Activated CD8-positive, alpha-beta memory T cell treated with anti-CD3 and anti-CD28 coated beads, Interleukin-2, amount 10 ng/mL, durations not matched to agents 7 days and 5 days (primary cell): ENCODE results near the gene PIGK. TPM values are rescaled to one million over a fixed set of nuclear protein-coding genes. Genes with fewer than 3 reads are reported as not detected.
"Not testable (repeated sequence)": the region's sequence is repeated elsewhere in the genome, so short reads cannot be mapped to it uniquely, and the experiment has no call there.

ENCODE experiments used
- ATAC-seq: fragments of 150-1000 bp; cut with Tn5 transposase; one replicate; pipeline ENCODE4 v1.10.0; 2021; ENCODE audit warnings: moderate library complexity
- CTCF ChIA-PET: fragments of 350-600 bp; sonication (Branson Sonifier 250); formaldehyde crosslinking; loops from one replicate; lab custom pipeline; 2021; ENCODE audit warnings: antibody characterized with exemption; lab: Charles Lee
- DNase-seq: peaks from one replicate; pipeline ENCODE4 v3.0.0-alpha.2; 2020
- H3K27ac Mint-ChIP-seq: one replicate; pipeline ENCODE4 v1.8.0; 2021; ENCODE audit warnings: mild to moderate bottlenecking, mixed read lengths
- H3K27me3 Mint-ChIP-seq: one replicate; pipeline ENCODE4 v1.8.0; 2021; ENCODE audit warnings: mixed read lengths
- H3K36me3 Mint-ChIP-seq: one replicate; pipeline ENCODE4 v1.8.0; 2021; ENCODE audit warnings: mild to moderate bottlenecking, mixed read lengths
- H3K4me1 Mint-ChIP-seq: one replicate; pipeline ENCODE4 v1.8.0; 2021; ENCODE audit warnings: mixed read lengths
- H3K4me3 Mint-ChIP-seq: one replicate; pipeline ENCODE4 v1.8.0; 2021; ENCODE audit warnings: mild to moderate bottlenecking, moderate library complexity, mixed read lengths
- H3K9me3 Mint-ChIP-seq: one replicate; pipeline ENCODE4 v1.8.0; 2022; ENCODE audit warnings: low read depth, mixed read lengths
- total RNA-seq, 2 experiments: library from RNA; stranded (reverse); gene quantifications; one replicate each; pipeline ENCODE4 v1.2.3, GENCODE V29; 2021

PIGK gene
- total RNA-seq, 2 experiments from 2014 or later, result 22.8 to 26.0 TPM

DNA sequence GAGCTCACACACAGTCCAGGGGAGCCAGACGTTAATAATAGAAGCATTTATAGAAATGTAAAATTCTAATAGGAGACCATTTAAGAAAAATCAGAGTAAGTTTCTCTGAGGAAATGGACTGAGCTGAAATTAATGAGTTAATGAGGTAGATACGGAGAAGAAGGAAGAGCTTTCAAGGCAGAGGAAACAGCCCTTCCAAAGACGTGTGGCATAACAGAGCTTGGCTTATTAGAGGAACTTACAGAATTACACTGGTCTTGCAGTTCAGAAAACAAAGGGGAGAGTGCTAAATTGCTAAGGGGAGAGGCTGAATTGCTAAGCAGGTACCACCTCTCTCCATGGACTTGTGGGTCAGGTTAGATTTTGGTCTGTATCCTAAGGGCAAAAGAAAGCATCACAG, 8.2 kb upstream of the PIGK start:
- H3K4me3 Mint-ChIP-seq, result no peak overlapping the region
- ATAC-seq (no peak), DNase-seq (no peak)
- no peak overlapping the region for H3K27ac Mint-ChIP-seq
- no peaks in the 10 kb centered on the region for H3K9me3 Mint-ChIP-seq
- H3K4me1 Mint-ChIP-seq, result no peaks in the 10 kb centered on the region
- CTCF ChIA-PET, result no interaction called here
- H3K36me3 Mint-ChIP-seq, result peaks cover 5% of the 10 kb centered on the region
- H3K27me3 Mint-ChIP-seq, result no peaks in the 10 kb centered on the region

DNA sequence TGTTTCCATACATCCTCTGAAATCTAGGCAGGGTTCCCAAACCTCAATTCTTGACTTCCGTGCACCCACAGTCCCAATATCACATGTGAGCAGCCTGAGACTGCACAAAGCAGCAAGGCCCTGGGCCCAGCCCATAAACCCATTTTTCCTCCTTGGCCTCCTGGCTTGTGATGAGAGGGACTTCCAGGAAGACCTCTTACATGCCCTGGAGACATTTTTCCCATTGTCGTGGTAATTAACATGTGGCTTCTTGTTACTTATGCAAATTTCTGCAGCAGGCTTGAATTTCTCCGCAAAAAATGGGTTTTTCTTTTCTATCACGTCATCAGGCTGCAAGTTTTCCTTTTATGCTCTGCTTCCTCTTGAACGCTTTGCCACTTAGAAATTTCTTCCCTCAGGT, 3.3 kb upstream of the PIGK start:
- H3K9me3 Mint-ChIP-seq, result no peaks in the 10 kb centered on the region
- peaks cover 13% of the 10 kb centered on the region for H3K36me3 Mint-ChIP-seq
- H3K4me1 Mint-ChIP-seq, result peaks cover 21% of the 10 kb centered on the region
- no peak overlapping the region for H3K27ac Mint-ChIP-seq
- no peak overlapping the region for H3K4me3 Mint-ChIP-seq
- no peaks in the 10 kb centered on the region for H3K27me3 Mint-ChIP-seq
- no peak for DNase-seq
- CTCF ChIA-PET, result no interaction called here
- ATAC-seq, result no peak

DNA sequence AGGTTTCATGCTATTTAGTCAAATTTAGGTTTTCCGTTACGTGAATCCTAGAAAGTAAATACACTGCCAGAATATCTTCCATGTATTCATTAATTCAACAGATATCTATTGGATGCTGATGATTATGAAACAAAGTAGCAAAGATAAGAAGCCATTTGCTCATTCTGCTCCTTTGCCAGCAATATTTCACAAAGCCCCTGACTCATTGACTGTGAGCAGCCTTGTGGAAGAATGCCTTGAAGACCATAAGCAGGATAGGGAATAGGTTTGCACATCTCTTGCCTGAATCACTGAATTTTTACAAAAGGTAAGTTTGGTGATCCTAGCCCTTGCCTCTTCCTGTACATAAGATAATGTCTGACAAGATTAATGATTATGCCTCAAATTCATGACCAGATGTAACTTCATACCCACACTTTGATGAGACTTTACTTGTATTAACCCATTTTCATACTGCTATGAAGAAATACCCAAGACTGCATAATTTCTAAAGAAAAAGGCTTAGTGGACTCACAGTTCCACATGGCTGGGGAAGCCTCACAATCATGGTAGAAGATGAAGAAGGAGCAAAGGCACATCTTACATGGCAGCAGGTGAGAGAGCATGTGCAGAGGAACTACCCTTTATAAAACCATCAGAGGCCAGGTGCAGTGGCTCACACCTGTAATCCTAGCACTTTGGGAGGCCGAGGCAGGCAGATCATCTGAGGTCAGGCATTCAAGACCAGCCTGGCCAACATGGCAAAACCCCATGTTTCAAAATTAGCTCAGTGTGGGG, 1.6 kb upstream of the PIGK start:
- Mint-ChIP-seq H3K4me3 (peak overlapping the region; percentile 58), H3K27me3 (no peaks in the 10 kb centered on the region), H3K9me3 (no peaks in the 10 kb centered on the region), H3K27ac (no peak overlapping the region), H3K36me3 (peaks cover 13% of the 10 kb centered on the region), H3K4me1 (peaks cover 30% of the 10 kb centered on the region)
- DNase-seq (no peak), ATAC-seq (no peak)
- CTCF ChIA-PET, result interaction anchor here (0.6 kb wide), 1 partner anchor 218 kb away, joined by 3 read pairs; no protein-coding TSS in a partner anchor

DNA sequence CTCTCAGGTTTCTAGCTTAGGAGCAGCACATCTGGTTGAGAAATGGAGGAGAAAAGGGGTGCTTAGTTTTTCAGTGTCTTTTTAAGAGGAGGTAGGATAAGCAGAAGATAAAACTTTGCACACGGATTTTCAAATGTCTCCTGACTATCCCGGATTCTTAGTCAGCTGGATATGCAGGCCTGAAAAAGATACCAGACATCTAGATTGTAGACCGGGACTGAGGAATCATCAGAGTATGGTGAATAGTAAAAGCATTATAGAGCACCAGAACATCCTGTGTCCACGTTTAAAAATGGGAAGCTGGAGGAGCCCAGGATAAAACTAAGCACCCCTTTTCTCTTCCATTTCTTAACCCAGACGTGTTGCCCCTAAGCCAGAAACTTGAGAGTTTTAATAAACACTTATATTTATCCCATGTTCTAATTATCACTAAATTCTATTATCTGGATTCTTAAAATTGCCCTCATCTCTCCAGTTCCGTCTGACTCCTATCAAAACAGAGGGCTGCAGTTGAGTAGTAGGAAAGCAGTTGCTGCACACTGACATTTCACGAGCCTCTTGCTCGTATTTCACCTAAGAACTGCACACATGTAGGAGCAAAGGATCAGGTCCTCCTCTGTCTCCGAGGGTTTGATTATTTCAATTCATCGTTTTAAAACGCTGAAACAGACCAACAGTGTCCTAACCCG, 609 bp downstream of the PIGK start:
- Mint-ChIP-seq H3K36me3 (peaks cover 19% of the 10 kb centered on the region), H3K4me1 (peaks cover 33% of the 10 kb centered on the region), H3K9me3 (no peaks in the 10 kb centered on the region), H3K27ac (peak overlapping the region; percentile 93), H3K4me3 (peak overlapping the region; percentile 93), H3K27me3 (no peaks in the 10 kb centered on the region)
- ATAC-seq, result peak; percentile 54
- CTCF ChIA-PET, result no interaction called here
- no peak for DNase-seq

DNA sequence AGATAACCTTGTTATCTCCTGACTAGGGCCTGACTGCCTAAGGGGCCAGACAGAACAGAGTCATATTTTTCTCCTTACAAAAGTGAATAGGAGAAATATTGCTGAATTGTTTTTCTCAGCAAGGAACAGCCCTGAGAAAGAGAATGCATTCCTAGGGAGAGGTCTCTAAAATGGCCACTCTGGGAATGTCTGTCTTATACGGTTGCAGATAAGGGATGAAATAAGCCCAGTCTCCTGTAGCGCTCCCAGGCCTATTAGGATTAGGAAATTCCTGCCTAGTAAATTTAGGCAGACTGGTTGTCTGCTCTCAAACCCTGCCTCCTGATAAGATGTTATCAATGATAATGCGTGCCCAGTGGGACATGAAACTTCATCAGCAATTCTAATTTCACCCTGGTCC, 15.2 kb downstream of the PIGK start:
- H3K9me3 Mint-ChIP-seq, CTCF ChIA-PET, H3K27ac Mint-ChIP-seq, H3K4me3 Mint-ChIP-seq, H3K27me3 Mint-ChIP-seq, H3K4me1 Mint-ChIP-seq, DNase-seq, ATAC-seq: not testable (repeated sequence)
- peaks cover 18% of the 10 kb centered on the region for H3K36me3 Mint-ChIP-seq

DNA sequence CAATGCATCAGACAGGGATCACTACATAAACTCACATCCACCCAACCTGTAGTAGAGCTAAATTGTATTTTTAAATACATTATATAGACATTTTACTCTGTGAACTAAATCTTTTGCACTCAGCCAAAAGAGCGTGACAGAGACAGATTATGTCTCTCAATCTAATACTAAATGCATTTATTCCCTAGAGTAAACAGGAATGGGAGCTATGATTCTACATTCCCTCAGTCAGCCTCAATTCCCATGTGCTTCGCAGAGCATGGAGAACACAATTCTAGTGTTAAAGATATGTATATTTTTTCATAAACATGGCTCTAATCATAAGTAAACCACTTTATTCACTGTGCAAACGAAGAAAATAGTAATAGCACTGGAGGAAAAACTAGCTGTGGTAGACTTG, 16.5 kb downstream of the PIGK start:
- CTCF ChIA-PET, result no interaction called here
- H3K27ac Mint-ChIP-seq, result no peak overlapping the region
- H3K4me1 Mint-ChIP-seq, result no peaks in the 10 kb centered on the region
- DNase-seq (no peak), ATAC-seq (no peak)
- H3K36me3 Mint-ChIP-seq, result peaks cover 17% of the 10 kb centered on the region
- no peaks in the 10 kb centered on the region for H3K9me3 Mint-ChIP-seq
- no peak overlapping the region for H3K4me3 Mint-ChIP-seq
- H3K27me3 Mint-ChIP-seq, result no peaks in the 10 kb centered on the region

DNA sequence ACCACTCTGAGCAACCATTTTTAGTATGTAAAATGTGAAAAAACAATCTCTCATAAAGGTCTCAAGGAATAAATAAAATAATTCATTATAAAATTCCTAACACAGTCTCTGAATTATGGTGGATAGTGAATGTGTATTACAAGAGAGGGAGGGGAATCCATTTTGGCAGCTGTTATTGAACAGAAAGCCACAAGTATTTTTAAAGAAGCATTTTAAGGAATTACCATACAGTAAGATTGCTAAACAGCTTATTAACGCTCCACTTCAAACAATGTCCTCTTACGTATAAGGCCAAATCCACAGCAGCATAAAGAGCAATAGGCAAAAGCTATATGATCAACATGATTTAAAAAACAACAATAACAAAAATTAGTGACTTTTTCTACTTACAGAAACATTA, 18.4 kb downstream of the PIGK start:
- CTCF ChIA-PET, result no interaction called here
- Mint-ChIP-seq H3K4me3 (no peak overlapping the region), H3K27ac (no peak overlapping the region), H3K36me3 (peaks cover 18% of the 10 kb centered on the region), H3K9me3 (no peaks in the 10 kb centered on the region), H3K27me3 (no peaks in the 10 kb centered on the region), H3K4me1 (no peaks in the 10 kb centered on the region)
- ATAC-seq (no peak), DNase-seq (no peak)

GRCh38 chr1:77200293-77200692, 18.9 kb downstream of the PIGK start:
- Mint-ChIP-seq H3K27me3 (no peaks in the 10 kb centered on the region), H3K36me3 (peaks cover 13% of the 10 kb centered on the region), H3K9me3 (no peaks in the 10 kb centered on the region), H3K4me3 (no peak overlapping the region), H3K4me1 (no peaks in the 10 kb centered on the region), H3K27ac (no peak overlapping the region)
- ATAC-seq (no peak), DNase-seq (no peak)
- CTCF ChIA-PET, result no interaction called here

DNA sequence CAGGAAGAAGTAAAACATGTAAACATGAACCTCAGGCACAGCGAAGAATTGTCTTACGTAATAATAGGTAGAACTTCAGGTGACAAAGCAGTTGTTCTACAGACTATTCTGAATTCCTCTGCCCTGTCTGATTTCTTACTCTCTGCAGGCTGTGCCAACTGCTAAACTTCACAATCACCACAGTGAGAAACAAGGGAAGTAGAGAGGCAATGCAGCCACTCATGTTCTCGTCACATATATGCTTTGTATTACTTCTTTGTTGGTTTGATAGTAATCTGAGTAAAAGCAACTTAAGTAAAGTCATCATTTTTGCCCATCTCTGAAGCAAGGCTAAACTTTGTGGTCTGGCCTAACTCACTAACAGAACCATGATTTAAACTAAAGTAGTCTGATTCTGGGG, 21.9 kb downstream of the PIGK start:
- Mint-ChIP-seq H3K4me3 (no peak overlapping the region), H3K9me3 (no peaks in the 10 kb centered on the region), H3K27me3 (no peaks in the 10 kb centered on the region), H3K36me3 (peaks cover 9% of the 10 kb centered on the region), H3K27ac (no peak overlapping the region), H3K4me1 (no peaks in the 10 kb centered on the region)
- CTCF ChIA-PET, result no interaction called here
- no peak for ATAC-seq
- DNase-seq, result no peak

GRCh38 chr1:77193951-77194350, 25.3 kb downstream of the PIGK start:
- ATAC-seq (no peak), DNase-seq (no peak)
- Mint-ChIP-seq H3K9me3 (no peaks in the 10 kb centered on the region), H3K36me3 (peaks cover 11% of the 10 kb centered on the region), H3K27ac (no peak overlapping the region), H3K27me3 (no peaks in the 10 kb centered on the region), H3K4me3 (no peak overlapping the region), H3K4me1 (no peaks in the 10 kb centered on the region)
- CTCF ChIA-PET, result no interaction called here

DNA sequence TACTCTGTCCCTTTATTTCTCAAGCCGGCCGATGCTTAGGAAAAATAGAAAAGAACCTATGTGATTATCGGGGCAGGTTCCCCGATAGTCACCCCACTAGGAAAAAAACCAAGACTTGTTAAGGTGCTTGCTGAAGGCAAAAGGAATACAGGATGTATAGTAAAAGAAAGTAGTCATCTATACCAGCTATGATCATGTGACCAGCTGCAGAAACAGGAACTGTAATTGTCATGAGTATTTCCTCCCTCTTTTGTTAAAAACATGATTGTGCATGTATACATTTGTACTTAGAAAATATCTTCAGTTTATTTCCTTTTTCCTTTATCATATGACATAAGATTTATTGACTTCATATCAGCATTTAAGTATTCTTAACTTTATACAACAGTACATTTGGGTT, 30.5 kb downstream of the PIGK start:
- H3K4me1 Mint-ChIP-seq, result no peaks in the 10 kb centered on the region
- DNase-seq (no peak), ATAC-seq (no peak)
- CTCF ChIA-PET, result no interaction called here
- no peaks in the 10 kb centered on the region for H3K27me3 Mint-ChIP-seq
- H3K9me3 Mint-ChIP-seq, result peaks cover 2% of the 10 kb centered on the region
- peaks cover 16% of the 10 kb centered on the region for H3K36me3 Mint-ChIP-seq
- no peak overlapping the region for H3K4me3 Mint-ChIP-seq
- H3K27ac Mint-ChIP-seq, result no peak overlapping the region

DNA sequence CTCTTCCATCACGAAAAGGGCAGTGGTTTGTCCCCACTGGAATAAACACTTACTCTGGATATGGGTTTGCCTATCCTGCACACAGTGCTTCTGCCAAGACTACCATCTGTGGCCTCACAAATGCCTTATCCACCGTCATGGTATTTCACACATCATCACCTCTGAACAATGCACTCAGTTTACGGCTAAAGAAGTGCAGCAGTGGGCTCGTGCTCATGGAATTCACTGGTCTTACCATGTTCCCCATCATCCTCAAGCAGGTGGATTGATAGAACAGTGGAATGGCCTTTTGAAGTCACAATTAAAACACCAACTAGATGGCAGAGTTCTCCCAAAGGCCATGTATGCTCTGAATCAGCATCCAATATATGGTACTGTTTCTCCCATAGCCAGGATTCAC, 32.3 kb downstream of the PIGK start:
- CTCF ChIA-PET, ATAC-seq: not testable (repeated sequence)

DNA sequence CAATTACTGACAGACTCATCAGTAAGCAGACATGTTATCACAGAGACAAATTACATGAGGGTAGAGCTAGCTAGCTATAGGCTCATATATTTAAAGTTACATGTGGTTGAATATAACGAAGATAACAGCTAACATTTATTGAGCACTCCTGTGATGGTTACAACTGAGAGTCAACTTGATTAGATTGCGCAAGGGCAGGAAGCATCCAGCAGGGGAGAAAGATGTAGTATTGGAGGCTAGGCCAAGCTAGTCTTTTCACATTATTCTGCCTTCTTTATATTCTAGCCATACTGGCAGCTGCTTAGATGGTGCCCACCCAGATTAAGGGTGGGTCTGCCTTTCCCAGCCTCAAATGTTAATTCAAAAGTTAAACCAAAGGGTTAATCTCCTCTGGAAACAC, 37.1 kb downstream of the PIGK start:
- peaks cover 10% of the 10 kb centered on the region for H3K9me3 Mint-ChIP-seq
- no peak overlapping the region for H3K4me3 Mint-ChIP-seq
- H3K36me3 Mint-ChIP-seq, result peaks cover 20% of the 10 kb centered on the region
- ATAC-seq (no peak), DNase-seq (no peak)
- CTCF ChIA-PET, result no interaction called here
- no peaks in the 10 kb centered on the region for H3K27me3 Mint-ChIP-seq
- no peaks in the 10 kb centered on the region for H3K4me1 Mint-ChIP-seq
- H3K27ac Mint-ChIP-seq, result no peak overlapping the region

More for the DNA sequence above, 32.3 kb downstream of the PIGK start:
- not testable (repeated sequence) for H3K27ac Mint-ChIP-seq, H3K4me3 Mint-ChIP-seq, H3K27me3 Mint-ChIP-seq, H3K9me3 Mint-ChIP-seq, H3K4me1 Mint-ChIP-seq, DNase-seq
- H3K36me3 Mint-ChIP-seq, result peaks cover 16% of the 10 kb centered on the region

DNA sequence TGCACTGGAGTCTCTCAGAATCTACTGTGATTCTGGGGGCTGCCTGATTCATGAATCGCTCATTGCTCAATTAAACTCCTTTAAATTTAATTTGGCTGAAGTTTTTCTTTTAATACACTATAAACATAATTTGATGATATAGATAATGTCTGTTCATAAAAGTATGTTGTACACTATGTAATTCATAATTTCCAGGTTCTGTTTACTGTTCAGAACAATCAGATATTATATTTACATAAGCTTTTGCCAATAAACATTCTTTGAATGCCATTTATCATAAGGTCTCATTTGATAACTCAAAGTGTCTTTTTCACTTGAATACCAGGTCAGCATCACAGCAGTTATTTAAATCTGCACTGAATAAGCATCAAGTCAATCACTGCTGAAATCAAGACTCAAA, 39.6 kb downstream of the PIGK start:
- Mint-ChIP-seq H3K36me3 (peaks cover 18% of the 10 kb centered on the region), H3K27ac (no peak overlapping the region), H3K4me3 (no peak overlapping the region), H3K27me3 (no peaks in the 10 kb centered on the region), H3K4me1 (no peaks in the 10 kb centered on the region), H3K9me3 (peaks cover 16% of the 10 kb centered on the region)
- DNase-seq (no peak), ATAC-seq (no peak)
- CTCF ChIA-PET, result no interaction called here
